ENCODE measurements around the gene FN1.

Gene FN1

GRCh38 chr2:215465256-215465655 is 29.4 kb upstream of the FN1 start:
- Histone ChIP-seq H3K9me3 (replicated peaks in 1 of 11) (no peaks in the 10 kb centered on the region), H3K4me3 (no peak overlapping the region), H3K27ac (no peak overlapping the region), H4K20me1 (no peaks in the 10 kb centered on the region), H3K36me3 (no peaks in the 10 kb centered on the region), H3K27me3 (no peaks in the 10 kb centered on the region), H3K4me2 (peak overlapping the region in 1 of 11 experiments; percentile 35; a peak in 2 of 22 replicates), H3K4me1 (peaks cover 0 to 6% (median 0%) of the 10 kb centered on the region in 10 experiments; a peak in 2 of 20 replicates), H3K9ac (no peak overlapping the region)
- no peak for TF ChIP-seq Cebpa-rat (IDR thresholded peaks at IDR 0.05)

GRCh38 chr2:215461836-215462532 is 26.1 kb upstream of the FN1 start:
- peak overlapping the region in 1 of 11 experiments; percentile 24; a peak in 1 of 22 replicates for H3K4me2 ChIP-seq
- H3K4me3 ChIP-seq, result no peak overlapping the region
- H4K20me1 ChIP-seq, result no peaks in the 10 kb centered on the region
- no peak overlapping the region for H3K27ac ChIP-seq
- TF ChIP-seq Cebpa-rat (IDR thresholded peaks at IDR 0.05), result no peak
- no peaks in the 10 kb centered on the region for H3K36me3 ChIP-seq
- no peaks in the 10 kb centered on the region for H3K9me3 ChIP-seq (replicated peaks in 1 of 11)
- no peaks in the 10 kb centered on the region for H3K27me3 ChIP-seq
- H3K9ac ChIP-seq, result no peak overlapping the region
- peaks cover 0 to 6% (median 0%) of the 10 kb centered on the region in 10 experiments; a peak in 2 of 20 replicates for H3K4me1 ChIP-seq

- H3K4me3 ChIP-seq, result no peak overlapping the region
- no peaks in the 10 kb centered on the region for H4K20me1 ChIP-seq
- no peaks in the 10 kb centered on the region for H3K27me3 ChIP-seq
- H3K9ac ChIP-seq, result no peak overlapping the region
- TF ChIP-seq Cebpa-rat (IDR thresholded peaks at IDR 0.05), result no peak
- no peak overlapping the region for H3K4me2 ChIP-seq
- no peaks in the 10 kb centered on the region for H3K9me3 ChIP-seq (replicated peaks in 1 of 11)
- H3K36me3 ChIP-seq, result no peaks in the 10 kb centered on the region
- H3K4me1 ChIP-seq, result peaks cover 0 to 6% (median 0%) of the 10 kb centered on the region in 10 experiments; a peak in 2 of 20 replicates
- H3K27ac ChIP-seq, result no peak overlapping the region
Measured at GRCh38 chr2:215460682-215461382, 25.0 kb upstream of the FN1 start.

GRCh38 chr2:215455958-215456357 is 20.1 kb upstream of the FN1 start:
- H3K4me1 ChIP-seq, result peaks cover 0 to 14% (median 0%) of the 10 kb centered on the region in 10 experiments; a peak in 4 of 20 replicates
- no peaks in the 10 kb centered on the region for H3K36me3 ChIP-seq
- no peak overlapping the region for H3K4me3 ChIP-seq
- H4K20me1 ChIP-seq, result no peaks in the 10 kb centered on the region
- H3K9me3 ChIP-seq (replicated peaks in 1 of 11), result peaks cover 0 to 2% (median 0%) of the 10 kb centered on the region in 11 experiments; a peak in 4 of 22 replicates
- no peak overlapping the region for H3K9ac ChIP-seq
- H3K27me3 ChIP-seq, result no peaks in the 10 kb centered on the region
- no peak for TF ChIP-seq Cebpa-rat (IDR thresholded peaks at IDR 0.05)
- H3K4me2 ChIP-seq, result no peak overlapping the region
- peak overlapping the region in 3 of 11 experiments; percentile 13 to 43 (median 24); a peak in 2 of 22 replicates for H3K27ac ChIP-seq

GRCh38 chr2:215454519-215455246 is 18.8 kb upstream of the FN1 start:
- H3K27ac ChIP-seq, result peak overlapping the region in 4 of 11 experiments; percentile 4 to 35 (median 18); a peak in 3 of 22 replicates
- H3K4me1 ChIP-seq, result peaks cover 0 to 18% (median 0%) of the 10 kb centered on the region in 10 experiments; a peak in 4 of 20 replicates
- TF ChIP-seq Cebpa-rat (IDR thresholded peaks at IDR 0.05), result no peak
- no peaks in the 10 kb centered on the region for H3K36me3 ChIP-seq
- no peaks in the 10 kb centered on the region for H3K27me3 ChIP-seq
- no peak overlapping the region for H3K4me3 ChIP-seq
- H4K20me1 ChIP-seq, result no peaks in the 10 kb centered on the region
- H3K9ac ChIP-seq, result no peak overlapping the region
- H3K9me3 ChIP-seq (replicated peaks in 1 of 11), result peaks cover 0 to 15% (median 4%) of the 10 kb centered on the region in 11 experiments; a peak in 11 of 22 replicates
- H3K4me2 ChIP-seq, result no peak overlapping the region

- Histone ChIP-seq H3K9ac (no peak overlapping the region), H3K9me3 (replicated peaks in 1 of 11) (peaks cover 0 to 15% (median 4%) of the 10 kb centered on the region in 11 experiments; a peak in 11 of 22 replicates), H3K36me3 (no peaks in the 10 kb centered on the region), H3K4me1 (peaks cover 0 to 21% (median 0%) of the 10 kb centered on the region in 10 experiments; a peak in 6 of 20 replicates), H3K27ac (peak overlapping the region in 1 of 11 experiments; percentile 8; a peak in 1 of 22 replicates), H3K4me3 (no peak overlapping the region), H3K4me2 (0 out of 22 replicates have a peak overlapping the region, but pooled peaks of 1 of the 11 experiments have one; percentile 15), H3K27me3 (no peaks in the 10 kb centered on the region), H4K20me1 (no peaks in the 10 kb centered on the region)
- TF ChIP-seq Cebpa-rat (IDR thresholded peaks at IDR 0.05), result no peak
Measured at GRCh38 chr2:215452725-215453124, 16.9 kb upstream of the FN1 start.

GRCh38 chr2:215451012-215451756 is 15.3 kb upstream of the FN1 start:
- Histone ChIP-seq H3K9me3 (replicated peaks in 1 of 11) (peaks cover 0 to 15% (median 4%) of the 10 kb centered on the region in 11 experiments; a peak in 11 of 22 replicates), H3K9ac (no peak overlapping the region), H4K20me1 (no peaks in the 10 kb centered on the region), H3K36me3 (no peaks in the 10 kb centered on the region), H3K4me3 (no peak overlapping the region), H3K4me1 (peaks cover 0 to 25% (median 0%) of the 10 kb centered on the region in 10 experiments; a peak in 6 of 20 replicates), H3K4me2 (peak overlapping the region in 2 of 11 experiments; percentile 4 to 33; a peak in 2 of 22 replicates), H3K27me3 (no peaks in the 10 kb centered on the region), H3K27ac (no peak overlapping the region)
- peak in 2 of 11 experiments; percentile 28 to 62; a peak in 2 of 22 replicates for TF ChIP-seq Cebpa-rat (IDR thresholded peaks at IDR 0.05)
